Choroid plexus epithelial cell (primary cell): Measurements from ENCODE around the gene C5orf52.
"Not testable (repeated sequence)": the region's sequence is repeated elsewhere in the genome, so short reads cannot be mapped to it uniquely, and the experiment has no call there.

ENCODE experiments used
- DNase-seq: peaks from one replicate; pipeline ENCODE4 v3.0.0-alpha.2; 2010; ENCODE audit warnings: low read depth
- H3K4me3 ChIP-seq: 2 replicates; pipeline ENCODE4 v1.5.1; 2011; ENCODE audit warnings: low read depth, mild to moderate bottlenecking, control low read depth, low read length, moderate library complexity
- CTCF ChIP-seq: conservative IDR thresholded peaks from 2 replicates; pipeline ENCODE4 v1.5.1; 2011; ENCODE audit warnings: low read depth, mild to moderate bottlenecking, control low read depth, inconsistent platforms, low read length, moderate library complexity

C5orf52 gene

GRCh38 chr5:157659868-157660660 lies 11.3 kb upstream of the C5orf52 start:
- H3K4me3 ChIP-seq: no peak overlapping the region
- DNase-seq: no peak
- TF ChIP-seq CTCF: no peak

GRCh38 chr5:157665467-157666070 lies 5.8 kb upstream of the C5orf52 start:
- DNase-seq: peak; percentile 86
- TF ChIP-seq CTCF: no peak
- H3K4me3 ChIP-seq: no peak overlapping the region

GRCh38 chr5:157668356-157668755 lies 3.0 kb upstream of the C5orf52 start:
- H3K4me3 ChIP-seq: no peak overlapping the region
- TF ChIP-seq CTCF: no peak
- no peak for DNase-seq

- TF ChIP-seq CTCF: no peak
Measured at GRCh38 chr5:157669701-157670097, 1.6 kb upstream of the C5orf52 start.

GRCh38 chr5:157671592-157672330 lies 428 bp downstream of the C5orf52 start:
- TF ChIP-seq CTCF: no peak
- DNase-seq: no peak
- peak overlapping the region; percentile 75 for H3K4me3 ChIP-seq

More at GRCh38 chr5:157669701-157670097, 1.6 kb upstream of the C5orf52 start:
- H3K4me3 ChIP-seq: no peak overlapping the region
- DNase-seq: no peak

- no peak overlapping the region for H3K4me3 ChIP-seq
- DNase-seq: no peak
- TF ChIP-seq CTCF: no peak
Measured at GRCh38 chr5:157672976-157673375, 1.6 kb downstream of the C5orf52 start.

GRCh38 chr5:157674351-157674750 lies 3.0 kb downstream of the C5orf52 start:
- not testable (repeated sequence) for DNase-seq, H3K4me3 ChIP-seq
